CD4-positive, alpha-beta T cell treated with Interleukin-1 beta for 1 hour (primary cell): ENCODE data around the gene ZNF524.
"Not testable (repeated sequence)": the region's sequence is repeated elsewhere in the genome, so short reads cannot be mapped to it uniquely, and the experiment has no call there.

Experiments
- DNase-seq, 2 donors: peaks; one replicate each; pipeline ENCODE4 v3.0.0-alpha.2; 2020 to 2022

Gene ZNF524

GRCh38 chr19:55581823-55582223 lies 18.3 kb upstream of the ZNF524 start:
- no peak for DNase-seq

- DNase-seq = not testable (repeated sequence)
Observed at GRCh38 chr19:55582284-55582683, 17.8 kb upstream of the ZNF524 start.

- DNase-seq = not testable (repeated sequence)
Observed at GRCh38 chr19:55583897-55584296, 16.2 kb upstream of the ZNF524 start.

- no peak for DNase-seq
Observed at GRCh38 chr19:55584871-55585270, 15.2 kb upstream of the ZNF524 start.

- DNase-seq = peak; percentile 38 to 52
Observed at GRCh38 chr19:55585658-55586339, 14.3 kb upstream of the ZNF524 start.

- DNase-seq = peak; percentile 94
Observed at GRCh38 chr19:55586976-55587668, 13.0 kb upstream of the ZNF524 start.

GRCh38 chr19:55588738-55589137 lies 11.3 kb upstream of the ZNF524 start:
- DNase-seq = no peak

- no peak for DNase-seq
Observed at GRCh38 chr19:55590109-55590508, 10.0 kb upstream of the ZNF524 start.

- no peak for DNase-seq
Observed at GRCh38 chr19:55590617-55591016, 9.5 kb upstream of the ZNF524 start.

- no peak for DNase-seq
Observed at GRCh38 chr19:55591555-55591954, 8.5 kb upstream of the ZNF524 start.

GRCh38 chr19:55592391-55593090 lies 7.5 kb upstream of the ZNF524 start:
- no peak for DNase-seq

- no peak for DNase-seq
Observed at GRCh38 chr19:55593096-55593772, 6.9 kb upstream of the ZNF524 start.

GRCh38 chr19:55594996-55595545 lies 5.0 kb upstream of the ZNF524 start:
- no peak for DNase-seq

- DNase-seq = no peak
Observed at GRCh38 chr19:55596304-55596703, 3.8 kb upstream of the ZNF524 start.

- DNase-seq = no peak
Observed at GRCh38 chr19:55597501-55597921, 2.6 kb upstream of the ZNF524 start.

- no peak for DNase-seq
Observed at GRCh38 chr19:55598034-55598433, 2.1 kb upstream of the ZNF524 start.

- peak; percentile 92 to 95 for DNase-seq
Observed at GRCh38 chr19:55598719-55599467, 1.2 kb upstream of the ZNF524 start.

GRCh38 chr19:55599468-55599841 lies 633 bp upstream of the ZNF524 start, which contains the start of gene FIZ1:
Gene FIZ1 (minus strand): TSS chr19:55599517. CDS start chr19:55597865, 1,652 bp downstream.
- peak; percentile 97 to 98 for DNase-seq

- no peak for DNase-seq
Observed at GRCh38 chr19:55600662-55601028, 557 bp downstream of the ZNF524 start.

GRCh38 chr19:55601084-55601483 lies 996 bp downstream of the ZNF524 start:
- DNase-seq = no peak

GRCh38 chr19:55602104-55603001 lies 2.3 kb downstream of the ZNF524 start:
- DNase-seq = no peak
